PC-3 (cell line): ENCODE data around the gene PDZRN3. TPM values are rescaled to one million over a fixed set of nuclear protein-coding genes. Genes with fewer than 3 reads are reported as not detected.

Experiments
- ATAC-seq: fragments of 200-7000 bp; cut with Tn5 transposase; 2 replicates; pipeline ENCODE4 v1.9.1; 2020; ENCODE audit warnings: mild to moderate bottlenecking, moderate library complexity
- BruUV-seq: library from RNA; stranded (reverse); fragments of 400-500 nt; replicated peaks from 2 replicates; lab custom pipeline; 2021; lab: Mats Ljungman, UMichigan
- CTCF ChIA-PET: fragments of 300-600 bp; sonication (Branson Sonifier 250); formaldehyde crosslinking; loops from one replicate; lab custom pipeline; 2022; ENCODE audit warnings: antibody characterized with exemption; lab: Charles Lee
- POLR2A ChIA-PET: fragments of 300-600 bp; sonication (Branson Sonifier 250); formaldehyde crosslinking; loops from one replicate; lab custom pipeline; 2022; ENCODE audit warnings: antibody characterized with exemption; ENCODE audit not compliant: unreplicated experiment; lab: Charles Lee
- DNase-seq: peaks from one replicate; pipeline ENCODE4 v3.0.0-alpha.2; 2015
- H2AFZ ChIP-seq: fragments of 300-600 bp; sonication (generic); 2 replicates; pipeline ENCODE4 v1.6.0; 2016; ENCODE audit warnings: antibody characterized with exemption, low read length
- H3F3A ChIP-seq: fragments of 300-600 bp; sonication (generic); one replicate; pipeline ENCODE4 v1.6.0; 2017; ENCODE audit warnings: antibody characterized with exemption, low read length, control low read depth, mild to moderate bottlenecking; ENCODE audit not compliant: unreplicated experiment
- H3K27ac ChIP-seq: fragments of 300-600 bp; sonication (generic); 2 replicates; pipeline ENCODE4 v1.5.1; 2016; ENCODE audit warnings: mild to moderate bottlenecking, low read length
- H3K27me3 ChIP-seq: fragments of 300-600 bp; sonication (generic); 2 replicates; pipeline ENCODE4 v1.6.1; 2016; ENCODE audit warnings: low read length, mixed read lengths
- H3K36me3 ChIP-seq: fragments of 300-600 bp; sonication (generic); 2 replicates; pipeline ENCODE4 v1.6.1; 2016; ENCODE audit warnings: low read depth, mixed run types, low read length, mixed read lengths
- H3K4me1 ChIP-seq: fragments of 300-600 bp; sonication (generic); 2 replicates; pipeline ENCODE4 v1.5.1; 2016; ENCODE audit warnings: low read length; ENCODE audit not compliant: insufficient read depth
- H3K4me2 ChIP-seq: fragments of 300-600 bp; sonication (generic); 2 replicates; pipeline ENCODE4 v1.6.0; 2016; ENCODE audit warnings: low read length
- H3K4me3 ChIP-seq: fragments of 300-600 bp; sonication (generic); 2 replicates; pipeline ENCODE4 v1.5.1; 2016; ENCODE audit warnings: mild to moderate bottlenecking, low read length, mixed read lengths
- H3K79me2 ChIP-seq: fragments of 300-600 bp; sonication (generic); 2 replicates; pipeline ENCODE4 v1.6.1; 2017; ENCODE audit warnings: low read length, mixed read lengths
- H3K9ac ChIP-seq: fragments of 300-600 bp; sonication (generic); 2 replicates; pipeline ENCODE4 v1.6.0; 2016; ENCODE audit warnings: mild to moderate bottlenecking, low read length
- H3K9me2 ChIP-seq: fragments of 300-600 bp; sonication (generic); replicated peaks from 2 replicates; pipeline ENCODE4 v1.6.1; 2016; ENCODE audit warnings: mixed run types, low read length, mixed read lengths
- H3K9me3 ChIP-seq: fragments of 300-600 bp; sonication (generic); 2 replicates; pipeline ENCODE4 v1.6.1; 2016; ENCODE audit warnings: low read length, mixed read lengths
- H4K20me1 ChIP-seq: fragments of 300-600 bp; sonication (generic); 2 replicates; pipeline ENCODE4 v1.6.1; 2016; ENCODE audit warnings: low read length, mixed read lengths
- CTCF ChIP-seq: fragments of 300-600 bp; sonication (generic); conservative IDR thresholded peaks from 2 replicates; pipeline ENCODE4 v1.5.1; 2017; ENCODE audit warnings: antibody characterized with exemption, low read depth, mild to moderate bottlenecking, low read length
- EZH2 ChIP-seq: fragments of 300-600 bp; sonication (generic); IDR thresholded peaks from one replicate; pipeline ENCODE4 v1.6.1; 2017; ENCODE audit warnings: antibody characterized with exemption, mild to moderate bottlenecking, low read length; ENCODE audit not compliant: unreplicated experiment
- EZH2phosphoT487 ChIP-seq: fragments of 300-600 bp; sonication (generic); IDR thresholded peaks from 2 replicates; pipeline ENCODE4 v1.6.1; 2018; ENCODE audit warnings: mild to moderate bottlenecking, antibody characterized with exemption, low read length, borderline replicate concordance
- intact Hi-C: fragments of 100-400 bp; cut with micrococcal nuclease; formaldehyde crosslinking; loops from 2 replicates; pipeline ENCODE4 v1.9.0; 2023
- total RNA-seq: library from RNA; depleted of rRNA; stranded (reverse); fragments of >200 nt; gene quantifications from 2 replicates; pipeline ENCODE4 v1.2.3, GENCODE V29; 2014

Gene PDZRN3
- total RNA-seq, 1 experiment from 2014 or later = not detected

- ChIA-PET CTCF (no interaction called here), POLR2A (no interaction called here)
- Histone ChIP-seq H3K27ac (no peak overlapping the region), H3K4me3 (no peak overlapping the region), H3K4me1 (no peaks in the 10 kb centered on the region), H3K9ac (no peak overlapping the region), H3K36me3 (no peaks in the 10 kb centered on the region), H3K9me2 (no peaks in the 10 kb centered on the region), H3K27me3 (peaks cover 13% of the 10 kb centered on the region; the same call in 1 of the 2 replicates), H3K9me3 (no peaks in the 10 kb centered on the region), H3K4me2 (no peak overlapping the region), H3F3A (no peaks in the 10 kb centered on the region), H4K20me1 (no peaks in the 10 kb centered on the region), H3K79me2 (no peaks in the 10 kb centered on the region), H2AFZ (no peak overlapping the region)
- intact Hi-C loops = no loop called here
- no peak for DNase-seq
- no TSS peak for BruUV-seq
- ATAC-seq = no peak
- TF ChIP-seq EZH2phosphoT487 (no peak), EZH2 (no peak), CTCF (no peak)
These were observed 126.9 kb downstream of the PDZRN3 start for GRCh38 chr3:73497646-73498406.

GRCh38 chr3:73493543-73494308 is 131.0 kb downstream of the PDZRN3 start:
- Histone ChIP-seq H3K4me1 (no peaks in the 10 kb centered on the region), H3K79me2 (no peaks in the 10 kb centered on the region), H2AFZ (no peak overlapping the region), H3K36me3 (no peaks in the 10 kb centered on the region), H3F3A (no peaks in the 10 kb centered on the region), H4K20me1 (no peaks in the 10 kb centered on the region), H3K4me3 (no peak overlapping the region), H3K9me2 (no peaks in the 10 kb centered on the region), H3K9me3 (no peaks in the 10 kb centered on the region), H3K27me3 (0 out of 2 replicates have a peak, but pooled peaks cover 10% of the 10 kb centered on the region), H3K4me2 (no peak overlapping the region), H3K27ac (no peak overlapping the region), H3K9ac (no peak overlapping the region)
- DNase-seq = no peak
- CTCF ChIA-PET = interaction anchor here (0.6 kb wide), 1 partner anchor 97 kb away, joined by 9 read pairs; no protein-coding TSS in a partner anchor
- ATAC-seq = no peak
- TF ChIP-seq EZH2 = no peak
- no TSS peak for BruUV-seq
- POLR2A ChIA-PET = no interaction called here
- intact Hi-C loops = no loop called here

GRCh38 chr3:73492186-73492585 is 132.6 kb downstream of the PDZRN3 start:
- POLR2A ChIA-PET = no interaction called here
- H2AFZ ChIP-seq = no peak overlapping the region
- BruUV-seq = no TSS peak
- no peak overlapping the region for H3K9ac ChIP-seq
- no peaks in the 10 kb centered on the region for H3K36me3 ChIP-seq
- no peaks in the 10 kb centered on the region for H3K4me1 ChIP-seq
- DNase-seq (no peak), ATAC-seq (no peak)
- no peak overlapping the region for H3K4me3 ChIP-seq
- no peak for TF ChIP-seq EZH2
- no peak for TF ChIP-seq CTCF
- no peak for TF ChIP-seq EZH2phosphoT487
- H3K9me2 ChIP-seq = no peaks in the 10 kb centered on the region
- no peaks in the 10 kb centered on the region for H3K79me2 ChIP-seq
- intact Hi-C loops = no loop called here
- H4K20me1 ChIP-seq = no peaks in the 10 kb centered on the region
- H3F3A ChIP-seq = no peaks in the 10 kb centered on the region
- 0 out of 2 replicates have a peak, but pooled peaks cover 9% of the 10 kb centered on the region for H3K27me3 ChIP-seq
- H3K9me3 ChIP-seq = no peaks in the 10 kb centered on the region
- no peak overlapping the region for H3K27ac ChIP-seq
- H3K4me2 ChIP-seq = no peak overlapping the region
- CTCF ChIA-PET = no interaction called here
